DOHH2 (cell line): ENCODE data around the gene UBAP1.

ENCODE experiments used
- CTCF ChIP-seq: fragments of 200-600 bp; sonication (generic); IDR thresholded peaks from one replicate; pipeline ENCODE4 v1.5.1; 2014; ENCODE audit warnings: antibody characterized with exemption, mild to moderate bottlenecking, low read depth, low read length; ENCODE audit not compliant: poor library complexity, severe bottlenecking
- EZH2phosphoT487 ChIP-seq: fragments of 200-600 bp; sonication (generic); IDR thresholded peaks from 2 replicates; pipeline ENCODE4 v1.6.1; 2017; ENCODE audit warnings: borderline replicate concordance, mild to moderate bottlenecking, antibody characterized with exemption, low read length, moderate library complexity, mixed read lengths

DNA sequence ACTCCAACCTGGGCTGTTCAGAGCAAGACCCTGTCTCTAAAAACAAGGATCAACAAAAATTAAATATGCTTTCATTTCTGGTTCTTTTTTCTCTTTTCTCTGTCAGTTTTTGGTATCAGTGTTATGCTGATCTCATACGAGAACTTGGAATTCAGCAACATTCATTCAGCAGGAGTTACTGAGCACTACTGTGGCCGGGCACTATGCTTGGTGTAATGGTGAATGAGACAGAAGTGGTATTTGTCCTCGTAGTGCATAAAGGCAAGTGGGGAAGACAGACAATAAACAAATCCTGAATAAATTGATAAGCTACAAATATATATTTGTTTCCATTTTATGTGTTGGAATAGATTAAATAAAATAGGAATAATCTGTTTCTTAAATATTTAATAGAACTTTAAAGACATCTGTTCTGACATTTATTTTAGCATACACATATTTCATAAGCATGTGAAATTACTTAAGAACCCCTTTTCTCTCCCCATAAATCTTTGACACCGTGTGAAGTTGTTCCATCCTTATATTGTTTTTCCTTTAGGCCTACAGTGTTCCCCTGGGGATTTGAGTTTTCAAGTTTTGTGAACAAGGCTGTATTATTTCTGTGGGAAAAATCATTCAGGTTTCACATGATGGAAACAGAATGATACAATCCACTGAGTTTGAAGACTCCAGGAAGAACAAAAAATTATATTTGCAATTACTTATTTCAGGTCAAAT is 24.6 kb downstream of the UBAP1 start:
- TF ChIP-seq CTCF: no peak
- TF ChIP-seq EZH2phosphoT487: no peak
